ENCODE measurements around the gene TSC22D3.

Gene TSC22D3

DNA sequence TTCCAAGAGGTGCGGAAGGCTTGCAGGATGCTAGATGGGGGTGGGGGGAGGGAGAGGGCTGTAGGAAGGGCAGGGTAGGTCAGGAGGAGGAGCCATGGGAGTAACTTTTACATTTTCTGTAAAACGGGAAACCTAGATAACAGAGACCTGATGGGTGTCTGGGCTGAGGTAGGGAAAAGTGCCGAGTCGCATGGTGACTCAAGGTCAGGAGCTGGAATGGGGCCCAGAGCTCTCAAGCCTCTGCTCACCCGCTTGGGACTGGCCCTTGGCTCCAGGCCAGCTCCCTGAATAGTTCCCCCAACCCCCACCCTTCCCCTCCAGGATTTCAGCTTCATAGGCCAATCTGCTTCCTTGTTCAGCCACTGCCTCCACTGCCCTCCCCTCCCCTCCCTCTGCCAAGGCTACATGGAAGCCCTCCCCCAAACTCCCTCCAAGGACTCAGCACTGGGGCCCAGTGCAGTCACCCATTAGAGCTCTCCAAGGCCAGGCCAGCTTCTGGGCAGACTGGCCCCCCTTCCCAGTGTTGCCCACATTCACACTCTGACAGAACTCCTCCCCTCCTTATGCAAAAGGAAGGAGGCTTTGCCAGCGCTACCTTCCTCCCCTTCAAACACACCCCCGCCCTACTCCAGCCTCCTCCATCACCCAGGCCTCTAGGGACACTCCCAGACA is 43.6 kb downstream of the TSC22D3 start:
- in situ Hi-C loops (cut with HindIII; ENCODE audit: low sequenced_read_pairs), result loop anchor here (5.0 kb wide), 2 partner anchors 55 kb away; no protein-coding TSS in a partner anchor

DNA sequence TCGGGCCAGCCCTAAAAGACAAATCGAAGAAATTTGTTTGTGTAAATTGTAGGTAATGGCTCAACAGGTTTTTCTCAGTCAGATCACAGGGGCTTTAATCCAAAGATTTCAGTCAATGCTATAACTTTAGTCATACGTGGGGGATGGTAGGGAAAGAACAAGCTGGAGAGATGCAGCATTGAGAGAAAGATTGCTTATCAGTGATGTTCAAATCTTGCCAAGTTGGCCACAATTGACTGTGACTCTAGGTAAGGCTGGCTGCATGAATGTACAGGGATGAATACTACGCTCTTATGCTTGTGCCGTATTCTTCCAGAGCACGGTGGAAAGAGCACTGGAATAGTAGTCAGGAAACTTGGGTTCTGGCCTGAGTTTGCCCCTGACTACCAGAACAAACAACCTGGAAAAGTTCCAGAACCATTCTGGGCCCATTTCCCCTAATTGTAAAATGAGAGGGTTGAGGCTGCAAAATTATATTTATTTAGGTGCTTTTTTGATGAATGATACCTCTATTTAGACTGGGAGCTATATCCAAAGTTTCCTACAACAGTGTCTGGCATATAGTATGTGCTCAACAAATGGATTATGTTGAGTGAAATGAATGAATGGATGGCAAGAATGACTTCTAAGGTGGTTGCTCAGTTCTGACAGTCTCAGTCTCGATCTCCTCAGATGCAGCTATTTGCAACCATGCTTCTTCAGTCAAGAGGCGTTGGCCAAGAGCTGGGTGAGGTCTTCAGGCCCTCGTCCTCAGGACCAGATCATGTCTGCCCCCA is 44.4 kb downstream of the TSC22D3 start:
- in situ Hi-C loops (cut with HindIII; ENCODE audit: low sequenced_read_pairs), result loop anchor here (5.0 kb wide), 2 partner anchors 54 to 56 kb away; no protein-coding TSS in a partner anchor

DNA sequence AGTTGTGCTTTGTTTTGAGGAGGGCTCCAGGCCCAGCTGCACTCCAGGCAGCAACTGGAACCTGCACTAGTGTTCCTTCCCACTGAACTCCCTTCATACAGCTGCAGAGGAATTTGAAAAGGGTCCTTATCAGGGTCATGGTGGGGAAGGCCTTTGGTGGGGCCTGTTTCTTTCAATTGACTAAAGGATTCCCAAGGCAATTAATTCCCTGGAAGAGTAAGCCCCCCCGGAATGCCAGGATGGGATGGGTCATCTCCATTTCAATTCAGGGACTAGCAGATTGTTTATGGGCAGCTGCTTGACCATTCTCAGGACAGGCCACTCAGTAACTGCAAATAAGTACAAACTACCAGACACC is 45.3 kb downstream of the TSC22D3 start:
- in situ Hi-C loops (cut with HindIII; ENCODE audit: low sequenced_read_pairs), result loop anchor here (5.0 kb wide), 2 partner anchors 53 to 57 kb away; no protein-coding TSS in a partner anchor

DNA sequence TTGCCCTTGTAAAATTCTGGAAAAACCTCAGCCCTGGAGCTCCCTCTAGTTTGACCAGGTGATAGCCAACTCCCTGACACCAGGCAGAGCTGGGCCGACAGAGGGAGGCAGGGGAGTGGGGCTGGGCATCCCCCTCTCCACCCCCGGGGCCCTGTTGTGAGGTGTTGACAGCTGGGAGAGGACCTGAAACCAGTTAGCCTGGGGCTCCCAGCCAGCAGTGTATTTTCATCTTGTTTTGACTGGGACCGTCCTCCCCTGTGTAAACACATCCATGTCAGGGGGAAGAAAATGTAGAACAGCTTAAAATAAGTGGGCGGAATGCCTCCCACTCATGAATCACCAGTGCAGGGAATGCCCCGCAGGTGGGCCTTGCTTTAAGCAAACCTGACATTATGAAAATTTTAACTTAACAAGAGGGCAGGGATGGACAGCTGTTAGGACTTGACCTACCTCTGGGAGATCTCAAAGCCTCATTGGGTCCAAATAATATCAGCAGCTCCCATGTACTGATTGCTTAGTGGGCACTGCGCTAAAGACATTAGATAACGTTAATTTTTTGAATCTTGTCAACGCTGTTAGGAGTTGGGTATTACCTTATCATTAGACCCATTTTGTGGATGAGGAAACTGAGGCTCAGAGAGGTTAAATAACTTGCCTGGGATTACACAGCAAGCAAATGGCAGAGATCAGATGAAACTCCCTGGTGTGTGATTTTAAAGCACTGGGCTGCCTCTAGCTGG is 45.9 kb downstream of the TSC22D3 start:
- in situ Hi-C loops (cut with HindIII; ENCODE audit: low sequenced_read_pairs), result loop anchor here (5.0 kb wide), 2 partner anchors 52 to 58 kb away; no protein-coding TSS in a partner anchor

DNA sequence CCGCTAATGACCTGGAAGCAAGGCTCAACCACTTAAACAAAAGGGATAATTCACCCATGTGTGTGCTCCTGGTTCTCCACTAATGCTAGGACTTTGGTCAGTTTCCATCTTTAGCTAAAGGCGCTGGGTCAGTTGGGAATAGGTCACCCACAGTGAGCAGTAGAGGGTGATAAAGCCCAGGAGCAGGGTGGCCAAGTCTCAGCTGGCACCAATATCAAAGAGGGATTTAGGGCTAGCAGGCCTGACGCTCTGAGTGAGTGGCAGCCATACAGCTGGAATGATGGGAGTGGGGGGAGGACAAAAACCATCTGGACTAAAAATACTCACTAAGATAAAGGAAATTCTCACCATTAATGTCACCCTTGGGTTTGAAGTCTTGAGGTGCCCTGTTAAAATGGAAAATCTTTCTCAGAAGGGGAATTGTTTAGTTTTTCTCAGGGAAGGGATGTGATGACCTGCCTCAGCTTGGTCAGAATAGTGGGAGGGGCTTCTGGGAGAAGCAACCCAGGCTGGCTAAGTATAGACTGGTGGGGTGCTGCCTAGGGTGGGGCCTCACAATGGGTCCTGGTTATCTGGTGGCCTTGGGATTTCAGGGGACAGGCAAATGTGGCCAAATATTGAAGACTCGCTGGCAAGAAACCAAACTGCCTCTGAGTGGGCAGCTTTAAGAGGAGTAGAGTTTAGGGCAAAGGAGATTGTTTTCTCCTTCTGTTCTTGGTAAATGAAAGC is 47.1 kb downstream of the TSC22D3 start:
- in situ Hi-C loops (cut with HindIII; ENCODE audit: low sequenced_read_pairs), result no loop called here

DNA sequence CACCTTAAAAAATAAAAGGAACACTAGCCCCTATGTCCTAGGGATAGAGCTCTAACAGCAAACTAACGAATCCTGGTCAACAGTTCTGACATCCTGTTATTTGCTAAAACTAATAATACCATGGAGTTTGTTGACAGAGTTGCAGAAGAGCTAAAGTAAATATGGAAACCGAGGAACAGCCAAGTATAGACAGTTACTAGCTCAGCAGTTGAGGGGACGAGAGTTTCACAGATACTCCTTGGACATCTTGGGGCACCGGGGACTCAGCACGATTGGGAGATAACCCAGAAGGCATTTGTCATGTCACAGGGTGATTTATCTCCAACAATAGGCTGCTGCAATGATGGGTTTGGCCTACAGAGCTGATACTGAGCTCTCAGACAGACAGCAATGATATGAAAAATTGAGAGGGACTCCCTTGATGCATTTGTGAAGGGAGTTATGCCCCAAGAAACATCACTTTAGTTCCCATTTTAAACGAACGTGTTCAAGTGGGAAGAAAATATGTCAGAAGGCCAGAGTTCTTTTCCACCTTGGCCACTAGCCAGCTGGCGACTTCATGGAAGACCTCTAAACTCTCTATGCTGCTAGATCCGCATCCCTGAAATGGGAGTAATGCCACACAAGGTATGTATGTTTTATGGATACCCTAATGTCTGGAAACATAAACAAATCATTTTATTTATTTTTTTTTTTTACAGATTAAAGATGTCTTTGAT is 48.6 kb downstream of the TSC22D3 start:
- in situ Hi-C loops (cut with HindIII; ENCODE audit: low sequenced_read_pairs), result no loop called here

DNA sequence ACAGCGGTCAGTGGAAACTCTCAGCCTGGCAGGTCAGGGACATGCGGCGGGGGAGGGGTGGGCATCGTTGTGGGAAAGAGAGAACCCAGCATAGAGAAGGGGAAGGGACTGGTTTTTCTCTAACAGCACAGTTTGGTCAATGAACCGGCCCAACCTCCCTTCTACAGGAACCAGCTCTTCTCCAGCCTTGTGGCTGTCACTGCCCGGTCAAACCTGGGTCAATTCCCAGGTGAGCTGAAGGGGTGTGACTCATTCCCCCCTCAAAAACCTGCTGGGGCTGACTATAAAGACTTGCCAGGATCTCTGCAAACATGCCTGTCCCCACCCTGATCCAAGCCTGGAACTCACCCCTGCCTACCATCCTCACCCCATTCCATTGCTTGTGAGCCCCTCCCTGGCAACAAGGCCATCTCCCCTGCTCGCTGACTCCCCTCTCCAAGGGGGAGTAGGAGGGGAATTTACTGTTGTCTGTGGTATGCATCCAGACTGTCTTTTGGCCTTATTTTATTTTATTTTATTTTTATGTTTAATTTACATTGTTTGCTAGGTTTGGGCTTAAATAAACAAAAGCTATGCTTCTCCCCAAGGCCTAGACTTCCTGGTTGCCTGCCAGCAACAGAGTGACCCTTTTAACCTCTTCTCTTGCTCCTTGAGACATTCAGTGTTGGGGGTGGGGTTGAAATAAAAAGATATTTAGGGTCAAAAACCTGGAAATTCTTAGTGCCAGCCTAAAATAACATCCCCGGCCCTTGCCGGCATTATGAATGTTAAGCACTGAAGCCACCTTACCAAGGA is 49.6 kb downstream of the TSC22D3 start:
- in situ Hi-C loops (cut with HindIII; ENCODE audit: low sequenced_read_pairs), result no loop called here

DNA sequence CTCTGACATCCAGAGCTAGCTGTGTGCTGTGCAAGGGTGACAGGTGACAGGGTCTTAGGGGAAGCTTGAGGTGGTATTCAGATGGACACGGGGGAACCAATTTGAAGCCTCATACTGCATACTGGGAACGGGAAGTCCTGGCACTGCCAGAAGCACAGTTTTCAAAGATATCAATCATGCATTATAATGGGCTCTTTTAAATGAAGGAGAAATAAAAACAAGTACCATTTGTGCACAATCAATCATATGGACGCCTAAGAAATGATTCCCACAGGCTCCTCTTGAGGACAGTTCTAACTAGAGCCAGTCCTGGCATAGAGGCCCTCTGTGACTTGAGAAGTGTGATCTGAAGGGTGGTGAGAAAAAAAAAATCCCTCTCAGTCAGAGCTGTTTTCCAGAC is 50.9 kb downstream of the TSC22D3 start:
- in situ Hi-C loops (cut with HindIII; ENCODE audit: low sequenced_read_pairs), result no loop called here

DNA sequence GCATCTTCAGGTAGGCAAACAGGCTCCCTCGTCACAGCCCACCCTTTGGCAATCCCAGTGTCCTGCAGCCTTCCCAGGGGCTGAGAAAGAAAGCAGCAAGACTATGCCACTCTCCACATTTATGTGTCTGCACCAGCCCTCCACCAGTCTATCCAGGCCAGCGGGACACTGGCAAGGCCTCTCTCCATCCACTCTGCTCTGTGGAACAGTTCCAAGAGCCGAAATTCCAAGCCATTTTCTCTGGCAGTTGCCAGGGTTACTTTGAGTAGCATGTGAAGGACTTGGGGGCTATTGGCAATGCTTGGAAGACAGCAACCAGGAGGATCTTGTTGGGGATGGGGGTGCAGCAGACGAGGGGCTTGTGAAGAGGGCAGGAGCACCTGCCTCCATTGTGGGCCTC is 52.1 kb downstream of the TSC22D3 start:
- in situ Hi-C loops (cut with HindIII; ENCODE audit: low sequenced_read_pairs), result no loop called here

DNA sequence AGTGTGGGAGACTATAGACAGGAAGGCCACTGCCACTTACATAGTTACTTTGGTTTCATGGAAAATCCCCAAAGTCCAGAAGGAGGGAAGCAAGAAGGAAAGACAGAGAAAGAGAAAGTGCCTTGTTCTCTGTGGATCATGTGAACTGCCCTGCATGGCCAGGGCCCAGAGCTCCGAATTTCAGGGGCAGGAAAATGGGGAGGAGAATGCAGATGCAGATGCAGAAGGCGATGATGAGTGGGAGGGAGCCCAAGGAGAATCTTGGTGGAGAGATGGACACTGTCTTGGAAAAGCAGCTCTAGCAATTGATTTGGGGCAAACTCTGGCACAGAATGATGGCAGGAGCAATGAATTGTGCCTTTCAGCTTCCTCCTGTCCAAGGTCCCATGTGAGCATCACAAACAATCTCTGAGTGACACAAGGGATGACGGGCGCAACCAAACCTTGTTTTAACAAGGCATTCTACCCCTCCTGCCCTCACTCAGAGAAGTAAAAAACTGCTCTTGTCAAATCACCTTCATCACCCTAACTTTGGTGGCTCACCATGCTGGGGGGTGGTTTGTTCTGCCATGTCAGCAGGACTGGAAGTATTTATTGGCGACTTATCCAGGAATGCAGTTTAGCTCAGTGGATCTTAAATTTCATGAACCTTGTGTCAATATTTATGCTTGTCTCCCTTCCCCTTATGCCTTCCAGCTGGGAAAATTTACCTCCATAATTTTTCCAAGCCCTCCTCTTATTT is 53.5 kb downstream of the TSC22D3 start:
- in situ Hi-C loops (cut with HindIII; ENCODE audit: low sequenced_read_pairs), result no loop called here

DNA sequence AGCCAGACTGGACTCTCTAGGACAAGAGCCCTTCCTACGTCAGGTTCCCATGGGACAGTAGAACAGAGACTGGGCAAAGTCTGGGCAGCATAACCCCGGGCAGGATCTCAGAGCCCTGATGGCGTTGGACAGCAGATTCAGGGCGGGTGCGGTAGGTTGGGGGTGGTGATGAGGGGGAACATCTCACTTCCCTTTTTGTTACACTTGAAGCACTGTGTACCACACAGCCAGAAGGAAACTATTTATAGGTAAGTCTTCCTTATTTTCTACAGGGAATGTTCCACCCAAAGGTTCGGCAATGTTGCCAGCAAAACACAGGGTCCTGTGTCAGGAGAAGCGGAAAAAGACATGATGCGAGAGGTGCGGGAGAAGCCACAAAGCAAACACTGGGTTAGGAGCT is 54.3 kb downstream of the TSC22D3 start:
- in situ Hi-C loops (cut with HindIII; ENCODE audit: low sequenced_read_pairs), result no loop called here

DNA sequence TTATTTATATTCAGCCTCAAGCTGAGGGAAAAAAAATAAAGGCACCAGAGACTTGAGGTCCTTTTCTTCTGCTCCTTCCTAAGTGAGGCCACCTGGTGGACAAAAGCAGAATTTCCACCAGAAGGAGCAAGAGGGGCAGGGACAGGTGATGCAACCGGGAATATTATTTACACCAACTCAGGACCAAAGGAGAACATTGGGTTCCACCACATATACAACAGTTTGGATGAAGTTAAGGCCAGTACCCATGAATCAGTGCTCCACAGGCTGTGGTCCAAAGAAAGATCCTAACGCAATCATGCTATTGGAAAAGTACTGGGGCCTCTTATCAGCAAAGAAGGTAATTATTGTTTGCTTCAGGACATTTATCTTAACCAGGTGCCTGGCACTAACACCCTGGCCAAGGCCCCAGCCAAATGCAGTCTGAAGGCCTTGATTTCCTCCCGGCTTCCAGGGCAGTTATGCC is 57.4 kb downstream of the TSC22D3 start:
- in situ Hi-C loops (cut with HindIII; ENCODE audit: low sequenced_read_pairs), result no loop called here

DNA sequence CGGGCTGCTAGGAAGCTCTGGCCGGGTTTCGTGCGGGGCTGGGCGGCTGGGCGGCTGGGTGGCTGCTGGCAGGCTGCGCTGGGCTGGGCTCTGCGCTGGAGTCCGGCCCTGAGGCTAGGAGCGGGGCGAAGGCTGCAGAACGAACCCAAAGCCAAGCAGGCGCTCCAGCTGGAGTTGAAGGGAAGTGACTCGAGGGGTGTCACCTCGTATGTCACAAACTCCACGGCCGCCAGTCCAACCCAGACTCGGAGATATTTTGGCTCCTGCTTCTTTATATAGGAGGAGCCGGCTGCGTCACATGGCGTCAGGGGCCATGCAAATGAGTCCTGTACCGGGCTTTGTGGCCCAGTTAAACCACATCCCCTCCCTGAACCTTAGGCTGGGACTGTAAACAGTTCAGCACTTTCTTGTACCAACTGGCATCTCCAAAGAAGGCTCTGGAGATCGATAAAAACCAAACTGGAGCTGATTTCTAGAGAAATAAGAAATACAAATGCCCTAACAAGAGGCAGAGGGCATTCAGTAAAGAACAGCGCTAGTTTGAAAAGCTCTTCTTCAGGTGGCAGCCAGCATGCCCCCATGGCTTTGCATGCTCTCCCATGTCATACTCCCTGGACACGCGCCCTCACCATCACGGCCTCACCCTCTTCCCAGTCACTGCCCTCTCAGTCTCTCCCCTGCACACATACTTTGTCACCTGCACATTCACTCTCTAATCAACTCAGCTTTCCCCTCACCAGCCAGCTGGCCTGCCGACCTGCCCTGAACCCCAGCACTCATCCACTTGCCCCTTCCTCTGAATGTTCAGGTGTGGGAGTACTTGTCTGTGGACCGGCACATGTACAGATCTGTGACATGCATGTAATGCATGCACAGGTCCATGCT is 58.5 kb downstream of the TSC22D3 start:
- in situ Hi-C loops (cut with HindIII; ENCODE audit: low sequenced_read_pairs), result no loop called here

DNA sequence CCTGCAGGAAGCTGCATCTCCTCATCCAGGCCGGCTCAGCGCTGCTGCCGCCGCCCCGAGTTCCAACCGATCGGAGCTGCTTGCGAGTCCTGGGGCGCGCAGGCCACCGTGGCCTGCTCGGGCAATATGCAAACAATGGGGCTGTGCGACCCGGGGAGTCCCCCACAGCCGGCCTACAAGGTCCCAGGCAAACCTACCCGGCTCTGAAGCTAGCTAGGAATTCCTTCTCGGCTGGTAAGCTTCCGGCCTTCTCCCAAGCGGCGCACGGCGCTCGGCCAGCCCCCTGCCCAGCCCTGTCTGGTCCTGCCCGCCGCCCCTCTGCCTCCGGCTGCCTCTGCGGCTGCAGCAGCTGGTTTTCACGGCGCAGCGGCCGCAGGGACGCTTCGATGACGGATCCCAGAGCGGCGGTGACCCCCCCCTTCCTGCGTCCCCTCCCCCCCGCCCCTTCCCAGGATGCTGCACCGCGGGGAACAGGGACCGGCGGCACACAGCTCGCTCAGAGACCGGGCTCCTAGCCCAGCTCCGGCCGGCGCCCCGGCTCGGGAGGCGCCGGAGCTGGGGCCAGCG is 59.4 kb downstream of the TSC22D3 start:
- in situ Hi-C loops (cut with HindIII; ENCODE audit: low sequenced_read_pairs), result no loop called here

DNA sequence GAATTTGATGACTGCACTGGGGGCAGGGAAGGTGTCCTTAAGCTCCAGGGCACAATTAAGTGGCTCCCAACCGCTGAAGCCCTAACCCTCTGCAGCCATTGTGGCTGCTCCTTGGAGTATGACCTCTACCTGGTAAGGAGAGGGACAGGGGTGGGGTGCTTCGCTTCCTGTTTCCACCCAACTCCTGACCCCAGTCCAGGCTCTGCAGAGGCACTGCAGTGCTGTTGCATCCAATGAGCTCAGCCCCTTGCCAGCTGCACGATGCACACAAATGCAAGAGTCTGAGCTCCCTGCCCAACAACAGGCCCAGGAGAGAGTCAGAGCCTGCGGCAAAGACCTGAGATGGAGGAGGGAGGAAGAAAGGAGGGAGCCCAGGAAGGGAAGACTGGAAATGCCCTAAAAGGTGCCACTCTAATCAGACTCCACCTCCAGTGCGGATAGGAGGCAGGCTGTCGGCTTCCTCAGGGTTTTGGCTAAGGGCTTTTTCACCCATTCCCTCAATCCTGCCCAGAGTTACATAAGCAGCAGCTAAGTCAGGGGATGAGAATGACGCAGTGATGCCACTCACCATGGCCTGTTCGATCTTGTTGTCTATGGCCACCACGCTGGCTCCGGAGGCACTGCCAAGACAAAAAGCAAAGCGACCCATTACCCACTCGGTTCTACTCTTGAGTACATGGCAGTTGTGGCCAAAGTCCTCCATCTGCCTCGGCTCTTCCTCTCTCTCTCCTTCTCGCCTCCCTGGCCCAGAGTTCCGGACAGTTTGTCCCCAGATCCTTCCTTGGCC is 60.1 kb downstream of the TSC22D3 start:
- in situ Hi-C loops (cut with HindIII; ENCODE audit: low sequenced_read_pairs), result no loop called here

DNA sequence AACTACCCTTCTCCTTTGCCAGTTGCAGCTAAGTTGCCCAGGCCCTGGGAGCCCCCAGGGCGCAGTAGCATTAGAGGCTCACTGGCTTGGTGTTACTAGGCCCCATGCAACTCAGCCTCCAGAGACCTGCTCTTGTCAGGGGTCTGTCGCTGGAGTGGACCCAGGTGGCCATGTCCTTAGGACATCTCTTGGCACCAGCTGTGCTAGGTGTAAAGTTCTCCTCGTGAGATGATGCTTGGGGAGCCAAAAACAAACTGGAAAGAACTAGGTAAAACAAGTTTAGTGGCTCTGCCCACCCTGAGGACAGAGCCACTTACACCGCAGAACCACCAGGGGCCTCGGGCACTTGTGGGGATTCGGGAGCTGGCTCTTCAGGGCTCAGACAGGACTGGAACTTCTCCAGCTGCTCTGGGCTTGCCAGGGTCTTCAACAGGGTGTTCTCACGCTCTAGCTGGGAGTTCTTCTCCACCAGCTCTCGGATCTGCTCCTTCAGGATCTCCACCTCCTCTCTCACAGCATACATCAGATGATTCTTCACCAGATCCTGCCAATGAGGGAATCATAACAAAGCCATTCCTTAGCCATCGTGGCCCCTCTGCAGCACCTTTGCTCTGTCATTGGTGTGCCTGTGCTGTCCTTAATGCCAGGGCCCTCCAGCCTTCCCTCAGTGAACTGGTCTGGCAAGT is 61.2 kb downstream of the TSC22D3 start:
- in situ Hi-C loops (cut with HindIII; ENCODE audit: low sequenced_read_pairs), result loop anchor here (5.0 kb wide), 1 partner anchor 42 kb away; no protein-coding TSS in a partner anchor
